B cell (primary cell): ENCODE results near the gene MYCBPAP.

Source experiments
- EZH2 ChIP-seq: IDR thresholded peaks from 2 replicates; pipeline ENCODE4 v1.6.1; 2012; ENCODE audit warnings: borderline replicate concordance, low read depth, mild to moderate bottlenecking, moderate library complexity, low read length; ENCODE audit not compliant: insufficient read depth, poor library complexity, severe bottlenecking
- TF ChIP-seq, protein P1 (sequence below): fragments of 200-600 bp; IDR thresholded peaks from one replicate; pipeline ENCODE4 v1.8.0; 2022; ENCODE audit warnings: antibody characterized with exemption, mild to moderate bottlenecking

- TF ChIP-seq, protein P1, sequence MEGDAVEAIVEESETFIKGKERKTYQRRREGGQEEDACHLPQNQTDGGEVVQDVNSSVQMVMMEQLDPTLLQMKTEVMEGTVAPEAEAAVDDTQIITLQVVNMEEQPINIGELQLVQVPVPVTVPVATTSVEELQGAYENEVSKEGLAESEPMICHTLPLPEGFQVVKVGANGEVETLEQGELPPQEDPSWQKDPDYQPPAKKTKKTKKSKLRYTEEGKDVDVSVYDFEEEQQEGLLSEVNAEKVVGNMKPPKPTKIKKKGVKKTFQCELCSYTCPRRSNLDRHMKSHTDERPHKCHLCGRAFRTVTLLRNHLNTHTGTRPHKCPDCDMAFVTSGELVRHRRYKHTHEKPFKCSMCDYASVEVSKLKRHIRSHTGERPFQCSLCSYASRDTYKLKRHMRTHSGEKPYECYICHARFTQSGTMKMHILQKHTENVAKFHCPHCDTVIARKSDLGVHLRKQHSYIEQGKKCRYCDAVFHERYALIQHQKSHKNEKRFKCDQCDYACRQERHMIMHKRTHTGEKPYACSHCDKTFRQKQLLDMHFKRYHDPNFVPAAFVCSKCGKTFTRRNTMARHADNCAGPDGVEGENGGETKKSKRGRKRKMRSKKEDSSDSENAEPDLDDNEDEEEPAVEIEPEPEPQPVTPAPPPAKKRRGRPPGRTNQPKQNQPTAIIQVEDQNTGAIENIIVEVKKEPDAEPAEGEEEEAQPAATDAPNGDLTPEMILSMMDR = no peak
- no peak for TF ChIP-seq EZH2
Measured at GRCh38 chr17:50467114-50467854, 41.0 kb upstream of the MYCBPAP start.
